22Rv1 (cell line): ENCODE measurements around the gene BRD3.

Source experiments
- CTCF ChIP-seq: fragments of 450-650 bp; IDR thresholded peaks from 2 replicates; pipeline ENCODE4 v1.5.1; 2017; ENCODE audit warnings: mild to moderate bottlenecking
- ZFX ChIP-seq: fragments of 450-650 bp; IDR thresholded peaks from 2 replicates; pipeline ENCODE4 v1.6.1; 2017; ENCODE audit warnings: antibody characterized with exemption, borderline replicate concordance

GRCh38 chr9:134085674-134086073 is 17.8 kb upstream of the BRD3 start:
- no peak for TF ChIP-seq CTCF
- TF ChIP-seq ZFX: no peak
